COLO668 (cell line): Measurements from ENCODE around the gene SSBP4.

Experiments used
- DNase-seq: peaks from one replicate; lab custom pipeline; 2025; ENCODE audit not compliant: unreplicated experiment; lab: John Stamatoyannopoulos, UW

The SSBP4 gene

GRCh38 chr19:18419699-18420460 lies 682 bp downstream of the SSBP4 start:
- peak; percentile 76 for DNase-seq

GRCh38 chr19:18420930-18421329 lies 1.7 kb downstream of the SSBP4 start:
- DNase-seq, result no peak

GRCh38 chr19:18421371-18421959 lies 2.3 kb downstream of the SSBP4 start:
- DNase-seq, result no peak

GRCh38 chr19:18422530-18423191 lies 3.5 kb downstream of the SSBP4 start:
- DNase-seq, result no peak

- DNase-seq, result peak; percentile 64
These were observed 4.2 kb downstream of the SSBP4 start for GRCh38 chr19:18423258-18424020.

GRCh38 chr19:18424122-18424889 lies 5.1 kb downstream of the SSBP4 start:
- DNase-seq, result no peak

GRCh38 chr19:18424890-18425514 lies 5.8 kb downstream of the SSBP4 start:
- DNase-seq, result no peak

- no peak for DNase-seq
These were observed 6.6 kb downstream of the SSBP4 start for GRCh38 chr19:18425515-18426415.

GRCh38 chr19:18426416-18426767 lies 7.2 kb downstream of the SSBP4 start:
- no peak for DNase-seq

GRCh38 chr19:18427080-18427742 lies 8.0 kb downstream of the SSBP4 start:
- DNase-seq, result no peak

GRCh38 chr19:18427743-18428113 lies 8.5 kb downstream of the SSBP4 start:
- DNase-seq, result no peak

- no peak for DNase-seq
These were observed 9.1 kb downstream of the SSBP4 start for GRCh38 chr19:18428173-18428786.

- DNase-seq, result peak; percentile 93
These were observed 9.8 kb downstream of the SSBP4 start for GRCh38 chr19:18428787-18429674.

GRCh38 chr19:18429717-18430416 lies 10.7 kb downstream of the SSBP4 start:
- DNase-seq, result no peak

- no peak for DNase-seq
These were observed 11.4 kb downstream of the SSBP4 start for GRCh38 chr19:18430417-18431144.
